ENCODE data around the gene SLC5A6.
A peak's percentile ranks its signal among the peaks of the same experiment; 100 is the strongest.

SLC5A6 gene

GRCh38 chr2:27218614-27219013 is 6.5 kb upstream of the SLC5A6 start:
- H3K4me3 ChIP-seq (ENCODE audit: low read length) = no peak overlapping the region
- H3K4me1 ChIP-seq (ENCODE audit: control insufficient read depth, insufficient read depth, low read length) = 0 out of 2 replicates have a peak, but pooled peaks cover 1% of the 10 kb centered on the region

GRCh38 chr2:27217173-27218121 is 5.4 kb upstream of the SLC5A6 start, which contains the start of gene CAD:
TSS of gene CAD (plus strand) at chr2:27217369. CDS start at chr2:27217552, 183 bp downstream.
- Histone ChIP-seq H3K4me1 (ENCODE audit: control insufficient read depth, insufficient read depth, low read length) (0 out of 2 replicates have a peak, but pooled peaks cover 1% of the 10 kb centered on the region), H3K27me3 (ENCODE audit: control insufficient read depth, insufficient read depth, low read length) (no peaks in the 10 kb centered on the region), H3K27ac (ENCODE audit: low read length) (no peak within 1 kb of the TSS), H3K4me3 (ENCODE audit: low read length) (peak within 1 kb of the TSS; percentile 97), H3K36me3 (ENCODE audit: control insufficient read depth, insufficient read depth, low read length) (peaks cover 12% of the 10 kb centered on the region; the same call in 1 of the 2 replicates), H3K9me3 (ENCODE audit: control insufficient read depth, insufficient read depth, low read length) (no peaks in the 10 kb centered on the region)
- WGBS (ENCODE audit: insufficient coverage, insufficient read length) = no CpG with 5 or more reads among the region's 72 CpGs
- DNase-seq (ENCODE audit: low read depth, low spot score) = peak; percentile 77

More at GRCh38 chr2:27218614-27219013, 6.5 kb upstream of the SLC5A6 start:
- Histone ChIP-seq H3K9me3 (ENCODE audit: control insufficient read depth, insufficient read depth, low read length) (no peaks in the 10 kb centered on the region), H3K36me3 (ENCODE audit: control insufficient read depth, insufficient read depth, low read length) (peaks cover 22% of the 10 kb centered on the region; the same call in 1 of the 2 replicates), H3K27ac (ENCODE audit: low read length) (no peak overlapping the region), H3K27me3 (ENCODE audit: control insufficient read depth, insufficient read depth, low read length) (no peaks in the 10 kb centered on the region)
- no peak for DNase-seq (ENCODE audit: low read depth, low spot score)
- no CpG with 5 or more reads among the region's 4 CpGs for WGBS (ENCODE audit: insufficient coverage, insufficient read length)

GRCh38 chr2:27216416-27217137 is 4.5 kb upstream of the SLC5A6 start:
- Histone ChIP-seq H3K27ac (ENCODE audit: low read length) (no peak overlapping the region), H3K9me3 (ENCODE audit: control insufficient read depth, insufficient read depth, low read length) (no peaks in the 10 kb centered on the region), H3K4me3 (ENCODE audit: low read length) (no peak overlapping the region; the same call in 1 of the 2 replicates), H3K4me1 (ENCODE audit: control insufficient read depth, insufficient read depth, low read length) (0 out of 2 replicates have a peak, but pooled peaks cover 1% of the 10 kb centered on the region), H3K27me3 (ENCODE audit: control insufficient read depth, insufficient read depth, low read length) (no peaks in the 10 kb centered on the region), H3K36me3 (ENCODE audit: control insufficient read depth, insufficient read depth, low read length) (peaks cover 8% of the 10 kb centered on the region; the same call in 1 of the 2 replicates)
- WGBS (ENCODE audit: insufficient coverage, insufficient read length) = no CpG with 5 or more reads among the region's 13 CpGs
- no peak for DNase-seq (ENCODE audit: low read depth, low spot score)

GRCh38 chr2:27214941-27215340 is 2.9 kb upstream of the SLC5A6 start:
- Histone ChIP-seq H3K4me3 (ENCODE audit: low read length) (no peak overlapping the region), H3K9me3 (ENCODE audit: control insufficient read depth, insufficient read depth, low read length) (no peaks in the 10 kb centered on the region), H3K36me3 (ENCODE audit: control insufficient read depth, insufficient read depth, low read length) (no peaks in the 10 kb centered on the region), H3K4me1 (ENCODE audit: control insufficient read depth, insufficient read depth, low read length) (0 out of 2 replicates have a peak, but pooled peaks cover 1% of the 10 kb centered on the region), H3K27me3 (ENCODE audit: control insufficient read depth, insufficient read depth, low read length) (no peaks in the 10 kb centered on the region), H3K27ac (ENCODE audit: low read length) (no peak overlapping the region)
- WGBS (ENCODE audit: insufficient coverage, insufficient read length) = no CpG with 5 or more reads among the region's 3 CpGs
- DNase-seq (ENCODE audit: low read depth, low spot score) = no peak

- Histone ChIP-seq H3K4me1 (ENCODE audit: control insufficient read depth, insufficient read depth, low read length) (0 out of 2 replicates have a peak, but pooled peaks cover 1% of the 10 kb centered on the region), H3K36me3 (ENCODE audit: control insufficient read depth, insufficient read depth, low read length) (peaks cover 9% of the 10 kb centered on the region; the same call in 1 of the 2 replicates)
- WGBS (ENCODE audit: insufficient coverage, insufficient read length) = no CpG with 5 or more reads among the region's 34 CpGs
Observed at GRCh38 chr2:27212626-27213471, 781 bp upstream of the SLC5A6 start.

GRCh38 chr2:27211241-27211942 is 676 bp downstream of the SLC5A6 start:
- no peak for DNase-seq (ENCODE audit: low read depth, low spot score)
- H3K36me3 ChIP-seq (ENCODE audit: control insufficient read depth, insufficient read depth, low read length) = peaks cover 22% of the 10 kb centered on the region
- H3K27ac ChIP-seq (ENCODE audit: low read length) = no peak overlapping the region
- no peaks in the 10 kb centered on the region for H3K27me3 ChIP-seq (ENCODE audit: control insufficient read depth, insufficient read depth, low read length)
- H3K4me3 ChIP-seq (ENCODE audit: low read length) = peak overlapping the region; percentile 76
- no peaks in the 10 kb centered on the region for H3K4me1 ChIP-seq (ENCODE audit: control insufficient read depth, insufficient read depth, low read length)
- no peaks in the 10 kb centered on the region for H3K9me3 ChIP-seq (ENCODE audit: control insufficient read depth, insufficient read depth, low read length)
- no CpG with 5 or more reads among the region's 48 CpGs for WGBS (ENCODE audit: insufficient coverage, insufficient read length)

More at GRCh38 chr2:27212626-27213471, 781 bp upstream of the SLC5A6 start:
- no peak for DNase-seq (ENCODE audit: low read depth, low spot score)
- H3K4me3 ChIP-seq (ENCODE audit: low read length) = peak overlapping the region; percentile 76; the same call in 1 of the 2 replicates
- H3K27ac ChIP-seq (ENCODE audit: low read length) = no peak overlapping the region
- H3K27me3 ChIP-seq (ENCODE audit: control insufficient read depth, insufficient read depth, low read length) = no peaks in the 10 kb centered on the region
- H3K9me3 ChIP-seq (ENCODE audit: control insufficient read depth, insufficient read depth, low read length) = no peaks in the 10 kb centered on the region

- H3K27ac ChIP-seq (ENCODE audit: low read length) = no peak overlapping the region
- H3K36me3 ChIP-seq (ENCODE audit: control insufficient read depth, insufficient read depth, low read length) = peaks cover 37% of the 10 kb centered on the region
- H3K27me3 ChIP-seq (ENCODE audit: control insufficient read depth, insufficient read depth, low read length) = no peaks in the 10 kb centered on the region
- H3K9me3 ChIP-seq (ENCODE audit: control insufficient read depth, insufficient read depth, low read length) = no peaks in the 10 kb centered on the region
- no peaks in the 10 kb centered on the region for H3K4me1 ChIP-seq (ENCODE audit: control insufficient read depth, insufficient read depth, low read length)
- no CpG with 5 or more reads among the region's 6 CpGs for WGBS (ENCODE audit: insufficient coverage, insufficient read length)
- DNase-seq (ENCODE audit: low read depth, low spot score) = no peak
- no peak overlapping the region for H3K4me3 ChIP-seq (ENCODE audit: low read length)
Observed at GRCh38 chr2:27209621-27210401, 2.3 kb downstream of the SLC5A6 start.

- H3K27me3 ChIP-seq (ENCODE audit: control insufficient read depth, insufficient read depth, low read length) = no peaks in the 10 kb centered on the region
- WGBS (ENCODE audit: insufficient coverage, insufficient read length) = no CpG with 5 or more reads among the region's 4 CpGs
- no peak for DNase-seq (ENCODE audit: low read depth, low spot score)
- H3K4me3 ChIP-seq (ENCODE audit: low read length) = no peak overlapping the region
- peaks cover 49% of the 10 kb centered on the region for H3K36me3 ChIP-seq (ENCODE audit: control insufficient read depth, insufficient read depth, low read length)
- no peak overlapping the region for H3K27ac ChIP-seq (ENCODE audit: low read length)
- no peaks in the 10 kb centered on the region for H3K9me3 ChIP-seq (ENCODE audit: control insufficient read depth, insufficient read depth, low read length)
- H3K4me1 ChIP-seq (ENCODE audit: control insufficient read depth, insufficient read depth, low read length) = no peaks in the 10 kb centered on the region
Observed at GRCh38 chr2:27208486-27209050, 3.5 kb downstream of the SLC5A6 start.

Measured in iPS DF 6.9 (cell line).